ENCODE measurements around the gene TRIM43. TPM values are rescaled to one million over a fixed set of nuclear protein-coding genes. Genes with fewer than 3 reads are reported as not detected.

Gene TRIM43
- total RNA-seq, 1 experiment from 2014 or later = not detected

Other genes starting within 250 kb of the TRIM43 start
- gene FAHD2A, start 189.3 kb upstream of the TRIM43 start, total RNA-seq (2014; rRNA removed; shearing (Covaris generic)) = 42.5 and 52.7 TPM in 2 replicates
- not detected in 2 replicates for gene TRIM43B, start 107.2 kb upstream of the TRIM43 start, total RNA-seq (2014; rRNA removed; shearing (Covaris generic))